Stimulated activated CD8-positive, alpha-beta memory T cell treated with anti-CD3 and anti-CD28 coated beads, Interleukin-4, amount 100 ng/mL, for 24 hours (primary cell): Measurements from ENCODE around the gene ACTR1B.
"Not testable (repeated sequence)": the region's sequence is repeated elsewhere in the genome, so short reads cannot be mapped to it uniquely, and the experiment has no call there.

Experiments used
- DNase-seq: peaks from one replicate; pipeline ENCODE4 v3.0.0-alpha.2; 2020; ENCODE audit warnings: low read depth

ACTR1B gene

DNA sequence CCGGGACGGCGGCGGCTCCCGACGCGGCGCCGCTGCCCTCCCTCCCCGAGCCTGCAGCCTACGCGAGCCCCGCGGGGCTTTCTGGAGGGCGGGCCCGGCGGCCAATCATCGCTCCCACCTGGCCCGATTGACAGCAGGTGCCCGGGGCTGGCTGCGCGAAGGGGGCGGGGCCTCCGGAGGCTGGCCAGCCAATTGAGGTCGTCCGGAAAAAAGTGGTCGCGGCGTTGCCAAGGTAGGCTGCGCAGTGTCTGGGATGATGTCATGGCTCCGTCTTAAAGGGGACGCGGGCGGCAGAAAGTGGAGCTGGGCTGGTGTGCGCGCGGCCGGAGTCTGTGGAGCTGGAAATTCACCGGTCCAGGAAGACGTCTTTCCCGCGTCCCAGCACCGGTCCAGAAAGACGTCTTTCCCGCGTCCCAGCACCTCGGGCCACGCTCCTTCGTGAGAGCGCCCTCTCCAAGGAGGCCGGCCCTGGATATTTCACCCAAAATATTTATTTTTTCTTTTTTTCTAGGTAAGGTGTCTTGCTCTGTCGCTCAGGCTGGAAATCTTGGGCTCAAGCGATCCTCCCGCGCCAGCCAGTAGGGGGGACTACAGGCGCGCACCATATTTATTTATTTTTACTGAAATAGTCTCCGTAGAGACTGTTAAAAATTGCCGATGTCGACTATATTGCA is at the start of gene ACTR1B:
Gene ACTR1B, minus strand, starts transcription at position 83 of the 674 bp plus-strand sequence. CDS start 154 bp downstream, outside the sequence.
- peak; percentile 97 for DNase-seq

DNA sequence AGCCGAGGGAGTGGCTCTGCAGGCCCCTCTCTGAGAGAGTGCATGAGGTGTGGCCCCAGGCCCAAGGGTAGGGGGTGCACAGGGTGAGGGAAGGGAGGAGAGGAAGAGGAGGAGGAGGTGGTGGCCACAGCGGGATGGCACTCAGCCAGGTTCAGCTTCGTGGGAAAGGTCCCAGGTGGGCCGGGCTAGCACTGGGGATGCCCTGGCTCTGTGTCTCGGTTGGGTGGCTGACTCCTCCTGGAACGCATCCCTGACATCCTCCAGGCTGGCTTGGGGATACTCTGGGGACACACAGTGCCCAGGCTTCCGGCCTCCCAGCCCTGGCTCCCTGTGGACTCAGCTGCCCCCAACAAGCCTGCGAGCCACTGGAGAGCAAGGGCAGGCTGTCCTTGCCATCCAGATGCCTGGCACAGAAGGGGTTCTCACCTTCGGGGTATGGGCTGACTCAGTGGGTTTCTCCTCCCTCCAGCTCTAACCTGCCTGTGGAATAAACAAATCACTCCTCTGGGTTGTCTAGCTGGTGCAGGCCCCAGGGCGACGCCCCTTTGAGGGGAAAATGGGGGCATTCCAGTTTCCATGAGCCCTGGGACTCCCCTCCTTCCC is 49.0 kb upstream of the ACTR1B start:
- DNase-seq: peak; percentile 43

DNA sequence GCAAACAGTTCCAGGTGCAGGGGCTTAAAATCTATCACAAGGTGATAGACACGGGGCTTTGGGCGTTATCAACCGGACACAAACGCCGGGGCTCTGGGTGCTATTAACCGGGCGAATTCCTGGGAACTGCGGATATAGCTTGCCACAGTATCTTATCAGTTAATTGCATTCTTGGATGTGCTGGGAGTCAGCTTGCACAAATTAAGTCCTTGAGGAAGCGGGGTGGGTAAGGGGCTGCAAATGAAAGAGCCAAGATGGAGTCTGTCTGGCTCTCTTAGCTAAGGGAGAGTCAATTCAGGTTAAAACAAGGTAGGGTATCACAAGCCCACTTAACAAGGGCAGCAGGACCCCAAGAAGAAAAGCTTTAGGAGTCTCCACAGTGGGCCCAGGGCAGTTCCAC is 48.3 kb upstream of the ACTR1B start:
- DNase-seq: not testable (repeated sequence)

DNA sequence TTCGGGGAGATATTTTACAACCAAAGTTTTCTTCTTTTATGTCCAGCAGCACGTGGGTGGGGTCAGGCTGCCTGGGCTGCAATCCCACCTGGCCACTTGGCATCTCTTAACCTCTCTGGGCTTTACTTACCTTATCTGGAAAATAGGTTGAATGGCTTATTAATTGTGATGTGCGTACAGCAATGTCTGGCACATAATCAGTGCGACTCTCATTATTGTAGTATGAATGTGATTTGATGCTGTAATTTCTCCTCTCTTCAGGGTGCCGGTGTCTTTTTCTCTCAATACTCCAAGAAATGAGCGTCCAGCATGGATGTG is 47.5 kb upstream of the ACTR1B start:
- DNase-seq: no peak

DNA sequence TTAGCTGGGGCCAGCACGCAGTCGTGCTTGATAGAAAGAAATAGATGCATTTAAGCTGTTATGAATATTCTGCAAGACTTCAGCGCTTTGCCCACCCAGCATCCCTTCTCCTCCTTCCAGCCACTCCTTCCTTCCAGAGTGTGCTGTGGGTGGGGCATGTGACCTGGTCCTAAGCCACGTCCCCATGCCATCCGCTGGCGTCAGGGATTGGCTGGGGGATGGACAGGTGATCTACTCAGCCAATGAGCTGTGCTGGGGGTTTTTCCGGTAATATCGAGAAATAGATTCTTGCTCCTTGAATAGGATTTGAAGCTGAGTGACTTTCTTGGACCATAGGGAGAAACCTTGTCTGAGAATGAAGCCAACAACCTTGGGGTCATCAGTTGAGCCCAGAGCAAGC is 44.8 kb upstream of the ACTR1B start:
- no peak for DNase-seq

DNA sequence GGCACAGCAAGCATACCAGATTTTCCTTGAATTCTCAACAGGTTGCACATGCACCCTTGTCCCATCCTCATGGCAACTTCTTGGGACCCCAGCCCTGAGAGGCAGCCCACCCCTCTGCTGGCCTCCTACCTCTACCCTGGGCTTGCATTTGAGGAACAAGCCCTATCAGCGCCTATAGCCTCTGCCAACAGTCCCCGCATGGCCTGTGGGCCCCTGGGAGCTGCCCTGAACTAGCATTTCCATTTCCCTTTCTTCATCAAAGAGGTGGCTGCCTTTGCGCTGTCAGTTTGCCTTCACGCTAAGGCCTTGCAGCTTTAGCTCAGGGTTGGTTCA is 44.2 kb upstream of the ACTR1B start:
- DNase-seq: no peak

DNA sequence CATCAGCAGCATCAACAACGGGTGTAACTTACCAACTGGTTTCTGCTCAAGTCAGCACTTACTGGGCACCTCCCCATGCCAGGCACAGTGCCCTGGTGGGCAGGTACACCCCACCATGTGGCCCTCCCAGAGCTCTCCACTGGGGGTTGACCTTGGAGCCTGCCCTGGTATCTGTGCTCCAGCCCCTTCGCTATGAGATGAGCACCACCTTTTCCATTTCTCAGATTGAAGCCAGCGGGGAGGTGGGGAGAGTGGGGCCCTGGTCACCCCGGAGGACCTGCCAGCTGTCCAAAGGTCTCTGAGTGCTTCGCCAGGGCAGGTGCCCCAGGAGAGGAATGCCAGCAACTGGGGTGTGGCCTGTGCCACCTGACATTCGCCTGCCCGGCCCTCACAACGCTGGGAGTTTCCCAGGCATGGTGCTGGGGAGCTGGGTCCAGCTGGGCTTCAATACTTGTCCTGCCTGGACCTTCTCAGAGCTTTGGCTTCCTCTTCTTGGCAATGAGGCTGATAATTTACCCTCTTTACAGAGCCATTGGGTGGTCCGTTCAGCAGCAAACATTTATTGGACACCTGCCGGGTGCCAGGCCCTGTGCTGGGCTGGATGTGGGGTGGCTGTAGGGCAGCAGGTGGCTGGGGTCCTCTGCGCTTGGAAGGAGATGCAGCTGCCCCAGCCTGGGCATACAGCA is 43.7 kb upstream of the ACTR1B start:
- DNase-seq: no peak

DNA sequence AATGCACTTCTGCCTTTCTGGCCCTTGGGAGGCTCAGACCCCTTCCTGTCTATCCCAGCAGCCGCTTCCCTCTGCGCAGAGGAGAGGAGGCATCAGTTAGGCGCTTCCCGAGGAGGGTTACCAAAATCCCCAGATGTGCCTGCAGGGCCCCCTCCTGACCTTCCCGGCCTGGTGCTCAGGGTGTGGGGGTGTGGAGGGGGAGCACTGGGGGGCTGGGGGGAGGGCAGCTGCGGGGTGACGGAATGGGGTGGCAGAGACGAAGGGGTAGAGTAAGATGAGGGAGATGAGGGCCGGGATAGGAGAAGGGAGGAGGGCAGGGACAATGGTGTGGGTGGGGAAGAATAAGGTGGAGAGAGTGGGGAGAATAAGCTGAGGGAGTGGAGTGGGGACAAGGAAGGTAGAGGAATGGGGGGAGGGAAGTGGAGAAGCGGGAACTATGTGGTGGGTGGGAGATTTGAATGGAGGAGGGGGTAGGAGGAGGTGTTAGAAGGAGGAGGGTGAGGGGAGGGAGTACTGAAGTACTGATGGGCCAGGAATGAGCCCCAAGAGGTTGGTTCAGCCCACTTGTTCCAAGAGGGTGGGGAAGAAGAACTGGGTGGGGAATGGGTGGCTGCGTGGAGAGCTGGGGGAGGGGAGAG is 43.0 kb upstream of the ACTR1B start:
- DNase-seq: no peak

DNA sequence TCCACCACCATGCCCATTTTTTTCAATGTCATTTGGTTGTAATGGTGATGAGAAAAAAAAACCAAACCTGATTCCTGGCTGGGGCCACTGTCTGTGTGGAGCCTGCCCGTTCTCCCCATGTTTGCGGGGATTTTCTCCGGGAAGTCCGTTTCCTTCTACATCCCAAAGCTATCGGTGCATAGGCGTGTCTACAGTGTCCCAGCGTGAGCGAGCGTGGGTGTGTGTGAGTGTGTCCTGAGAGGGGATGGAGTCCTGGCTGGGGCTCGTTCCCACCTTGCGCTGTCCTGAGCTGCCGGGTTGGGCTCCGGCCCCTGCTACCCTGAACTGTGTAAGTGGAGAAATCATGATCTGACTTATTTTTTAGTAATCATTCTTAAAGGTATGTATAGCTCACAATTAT is 42.3 kb upstream of the ACTR1B start:
- DNase-seq: no peak

DNA sequence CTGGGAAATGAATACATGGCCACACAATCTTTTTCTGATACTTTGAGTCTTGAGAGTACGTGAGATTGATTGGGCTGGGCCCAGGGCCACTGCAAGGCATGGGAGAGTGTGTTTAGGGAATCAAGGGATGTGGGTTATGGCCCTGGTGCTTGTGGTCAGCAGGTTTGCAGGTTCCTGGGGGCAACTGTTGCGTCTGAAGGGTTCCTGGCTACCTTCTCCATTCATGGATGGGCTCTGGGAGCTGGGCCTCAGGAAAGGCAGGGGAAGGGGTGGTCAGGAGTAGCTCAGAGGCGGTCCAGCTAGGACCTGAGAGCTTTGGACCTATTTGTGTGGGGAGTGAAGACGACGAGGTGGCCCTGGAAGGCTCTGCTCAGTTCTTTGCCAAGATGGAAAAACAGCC is 41.1 kb upstream of the ACTR1B start:
- DNase-seq: no peak

DNA sequence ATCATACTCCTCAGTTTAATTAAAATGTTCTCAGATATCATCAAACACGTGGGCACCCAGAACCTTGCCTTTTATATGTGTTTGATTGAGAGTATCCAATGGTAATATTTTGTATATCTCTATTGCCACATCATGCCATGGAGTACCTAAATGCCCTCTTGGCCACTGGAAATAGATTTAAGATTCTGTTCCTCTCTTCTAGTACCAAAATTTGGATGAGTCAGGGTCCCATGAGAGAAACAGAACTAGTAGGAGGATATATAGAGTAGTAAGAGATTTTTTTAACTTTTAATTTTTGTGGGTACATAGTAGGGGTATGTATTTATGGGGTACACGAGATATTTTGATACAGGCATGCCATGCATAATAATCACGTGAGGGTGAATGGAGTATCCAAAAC is 39.9 kb upstream of the ACTR1B start:
- DNase-seq: no peak

DNA sequence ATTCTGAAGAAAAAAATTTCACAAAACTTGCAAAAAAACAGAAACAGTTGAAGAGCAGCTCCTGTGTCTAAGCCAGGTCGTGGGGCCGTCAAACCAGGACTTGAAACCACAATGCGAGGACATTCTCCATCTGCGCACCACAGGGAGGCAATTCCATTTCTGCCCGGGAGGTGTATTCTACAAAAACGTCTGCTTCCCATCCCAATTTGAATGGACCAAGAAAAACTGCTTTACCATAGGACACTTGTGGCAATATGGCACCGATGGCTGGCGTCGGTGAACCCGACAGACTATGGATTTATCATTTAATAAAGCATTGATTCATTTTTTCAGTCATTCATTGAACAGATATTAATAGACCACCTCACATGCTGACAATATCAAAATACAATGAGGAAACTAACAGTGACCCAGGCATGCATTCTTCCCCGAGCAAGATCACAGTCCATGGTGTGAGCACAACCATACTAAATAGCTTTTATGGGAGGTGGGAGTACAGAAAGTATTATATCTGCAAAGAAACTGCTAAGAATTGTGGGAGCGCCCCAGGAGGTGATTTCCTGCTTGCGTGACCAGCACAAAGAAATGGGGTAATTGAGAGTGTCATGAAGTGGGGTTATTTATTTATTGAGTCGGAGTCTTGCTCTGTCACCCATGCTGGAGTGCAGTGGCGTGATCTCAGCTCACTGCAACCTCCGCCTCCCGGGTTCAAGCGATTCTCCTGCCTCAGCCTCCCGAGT is 39.1 kb upstream of the ACTR1B start:
- DNase-seq: no peak

DNA sequence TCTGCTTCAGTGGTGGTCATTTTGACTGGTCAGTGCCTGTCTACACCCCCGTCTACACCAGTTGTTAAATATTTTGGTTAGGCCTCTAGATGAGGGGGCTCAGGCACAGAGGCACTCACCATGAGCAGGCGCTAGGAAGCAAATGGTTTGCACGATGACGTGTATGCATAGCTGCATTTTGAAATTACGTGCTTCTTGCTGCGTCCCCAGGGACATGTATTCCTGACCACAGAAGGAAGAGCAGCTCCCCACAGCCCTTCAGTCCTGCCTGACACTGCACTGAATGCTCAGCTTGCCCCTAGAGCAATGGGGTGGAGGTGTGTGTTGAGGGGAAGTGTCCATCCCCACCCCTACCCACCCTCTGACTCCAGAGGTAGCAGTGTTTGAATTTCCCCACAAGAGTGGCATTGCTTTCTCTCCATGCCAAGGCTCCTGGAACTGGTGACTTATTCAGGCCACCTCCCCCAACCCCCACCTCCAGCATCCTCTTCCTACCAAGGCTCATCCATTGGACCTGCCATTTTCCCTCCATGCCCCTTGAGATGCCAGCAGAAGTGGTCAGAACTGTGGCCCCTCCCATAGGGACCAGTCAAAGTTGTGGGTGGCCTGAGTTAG is 38.1 kb upstream of the ACTR1B start:
- no peak for DNase-seq

DNA sequence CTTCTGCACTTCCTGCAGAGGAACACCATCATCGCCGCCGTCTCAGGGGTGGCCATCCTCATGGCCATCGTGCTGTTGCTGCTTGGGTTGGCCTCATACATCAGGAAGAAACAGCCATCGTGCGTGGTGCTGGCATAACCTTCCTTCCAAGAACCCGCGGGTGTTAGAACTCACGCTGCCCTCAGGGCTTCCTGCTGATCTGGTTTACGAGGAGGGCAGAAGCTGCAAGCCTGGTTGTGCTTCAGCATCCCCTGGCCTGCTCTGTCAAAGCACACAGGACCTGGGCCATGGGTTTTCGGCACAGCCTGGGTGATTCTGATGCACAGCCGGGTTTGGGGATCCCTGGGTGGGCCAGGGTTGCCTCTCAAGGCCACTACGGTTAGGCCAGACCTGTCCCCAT is 37.3 kb upstream of the ACTR1B start:
- DNase-seq: no peak

DNA sequence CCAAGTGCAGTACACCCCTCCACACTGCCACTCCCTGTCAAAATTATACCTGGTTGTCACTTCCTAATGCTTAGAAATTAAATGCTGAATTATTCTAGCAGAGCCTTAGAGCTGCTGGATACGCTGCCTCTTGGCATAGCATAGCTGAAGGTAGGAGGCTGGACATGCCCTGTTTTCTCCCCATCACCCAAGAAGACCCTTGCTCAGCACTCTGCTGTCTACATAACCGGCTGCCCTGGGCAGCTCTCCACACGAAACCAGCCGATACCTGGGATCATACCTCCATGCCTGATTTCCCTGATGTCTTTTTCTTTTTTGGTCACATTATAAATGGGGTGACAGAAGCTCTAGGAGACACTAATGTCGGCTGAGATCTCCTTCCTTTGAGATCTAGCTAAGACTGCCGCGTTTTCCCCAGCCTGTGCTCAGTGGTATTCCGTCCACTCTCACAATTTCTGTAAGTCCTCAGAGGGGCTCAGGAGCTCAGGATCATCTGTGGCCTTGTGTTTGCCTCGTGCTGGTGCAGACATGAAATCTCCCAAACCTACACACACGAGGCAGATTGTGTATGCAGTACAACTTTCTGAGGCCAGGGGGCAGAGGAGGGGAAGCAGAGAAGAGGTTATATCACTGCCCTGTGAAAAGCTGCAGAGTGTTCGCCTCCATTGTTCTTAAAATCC is 36.1 kb upstream of the ACTR1B start:
- peak; percentile 55 for DNase-seq

DNA sequence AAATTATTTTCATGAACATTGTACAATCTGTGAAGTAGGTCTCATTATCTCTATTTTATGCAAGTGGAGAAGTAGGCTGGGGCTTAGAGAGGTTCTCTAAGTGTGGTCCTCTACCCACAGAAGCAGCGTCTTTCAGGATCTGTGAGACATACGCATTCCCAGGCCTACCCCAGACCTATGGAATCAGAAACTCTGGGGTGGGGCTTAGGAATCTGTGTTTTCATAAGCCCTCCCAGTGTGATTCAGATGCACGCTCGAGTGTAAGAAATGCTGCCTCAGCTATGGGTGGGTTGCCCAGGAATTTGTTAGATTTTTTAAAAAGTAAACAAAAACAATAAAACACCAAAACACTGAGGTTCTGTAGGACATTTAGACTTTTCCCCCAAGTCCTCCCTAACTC is 34.7 kb upstream of the ACTR1B start:
- DNase-seq: no peak

DNA sequence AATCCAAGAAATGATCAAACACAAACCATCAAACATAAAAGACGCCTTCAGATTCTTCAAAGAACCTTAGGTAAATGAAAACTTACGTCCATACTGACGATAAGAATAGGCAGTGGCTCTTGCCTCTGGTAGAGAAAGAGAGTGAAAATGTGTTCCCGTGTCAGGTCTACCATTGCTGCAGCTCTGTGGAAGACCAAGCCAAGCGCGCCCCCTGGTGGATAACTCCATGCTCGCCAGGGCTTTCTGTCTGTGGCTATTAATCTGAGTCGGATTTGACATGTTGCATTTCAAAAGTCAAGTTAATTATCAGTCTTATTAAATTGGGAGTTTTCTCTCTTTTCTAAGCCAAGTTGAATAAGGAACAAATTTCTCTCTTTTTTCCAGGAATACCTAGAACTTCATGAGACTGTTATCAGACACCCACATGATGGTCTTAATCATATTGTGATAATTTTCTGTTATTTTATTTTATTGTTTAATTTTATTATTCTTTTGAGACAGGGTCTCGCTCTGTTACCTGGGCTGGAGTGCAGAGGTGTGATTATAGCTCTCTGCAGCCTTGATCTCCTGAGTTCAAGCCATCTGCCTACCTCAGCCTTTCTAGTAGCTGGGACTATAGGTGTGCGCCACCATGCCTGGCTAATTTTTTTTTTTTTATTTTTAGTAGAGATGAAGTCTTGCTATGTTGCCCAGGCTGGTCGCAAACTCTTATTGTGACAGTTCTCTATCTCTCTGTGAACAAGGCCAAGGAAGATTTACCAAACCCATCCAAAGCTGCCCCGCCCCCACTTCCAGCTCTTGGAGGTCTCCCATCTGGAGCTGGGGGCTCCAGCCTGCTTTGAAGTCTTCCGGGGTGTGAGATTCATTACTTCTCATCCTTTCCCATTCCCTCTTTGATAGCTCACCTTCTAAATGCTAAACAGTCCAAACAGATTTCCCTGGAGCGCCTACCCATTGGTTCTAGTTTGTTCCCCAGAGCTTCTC is 33.7 kb upstream of the ACTR1B start:
- DNase-seq: peak; percentile 87

DNA sequence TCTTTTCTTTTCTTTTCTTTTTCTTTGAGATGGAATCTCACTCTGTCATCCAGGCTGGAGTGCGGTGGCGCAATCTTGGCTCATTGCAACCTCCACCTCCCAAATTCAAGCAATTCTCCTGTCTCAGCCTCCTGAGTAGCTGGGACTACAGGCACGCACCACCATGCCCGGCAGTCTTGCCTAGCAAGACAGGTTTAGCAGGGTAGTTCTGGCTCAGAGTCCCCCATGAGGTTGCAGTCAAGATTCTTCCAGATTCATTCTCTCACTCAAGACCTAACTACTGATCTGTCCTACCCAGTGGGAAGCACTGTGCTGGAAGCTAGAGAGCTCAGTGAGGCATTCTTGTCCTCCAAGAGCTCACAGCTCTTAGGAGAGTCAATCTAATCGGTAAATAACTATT is 31.9 kb upstream of the ACTR1B start:
- no peak for DNase-seq

DNA sequence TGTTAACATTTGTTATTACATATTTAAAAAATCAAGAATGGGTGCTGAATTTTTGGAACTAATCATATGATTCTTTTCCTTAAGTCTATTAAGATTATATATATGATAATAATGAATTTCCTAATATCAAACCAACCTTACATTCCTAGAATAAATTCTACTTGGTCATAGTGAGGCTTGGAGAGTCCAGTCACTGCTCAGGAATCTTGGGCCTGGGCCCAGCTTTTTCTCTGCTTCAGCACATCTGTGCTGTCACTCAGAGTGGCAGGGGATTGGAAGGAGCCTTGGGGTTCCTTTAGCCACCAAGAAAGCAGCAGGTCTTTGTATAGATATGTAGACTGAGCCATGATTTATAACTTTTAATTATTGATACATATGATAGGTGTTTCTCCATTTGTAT is 29.6 kb upstream of the ACTR1B start:
- DNase-seq: no peak

DNA sequence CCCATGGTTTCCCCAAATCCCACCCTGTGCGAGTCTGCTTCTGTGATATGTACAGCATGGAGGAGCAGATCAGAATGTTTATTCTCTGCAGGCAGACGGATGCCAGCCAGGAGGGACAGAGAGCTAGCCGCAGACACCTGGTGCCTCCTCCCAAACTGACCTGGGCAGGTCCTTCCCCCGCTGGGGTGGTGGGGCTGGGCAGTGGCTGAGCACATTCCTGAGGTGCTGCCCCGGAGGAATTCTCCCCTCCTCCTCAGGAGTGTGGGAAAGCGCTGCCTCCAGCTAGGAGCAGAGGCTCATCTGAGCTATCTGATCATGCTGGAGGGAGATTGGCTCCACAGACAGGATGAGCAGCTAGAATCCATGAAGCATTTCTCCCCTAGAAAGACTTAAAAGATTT is 27.3 kb upstream of the ACTR1B start:
- DNase-seq: no peak
